Measurements from ENCODE around the gene FXYD1.

The FXYD1 gene

DNA sequence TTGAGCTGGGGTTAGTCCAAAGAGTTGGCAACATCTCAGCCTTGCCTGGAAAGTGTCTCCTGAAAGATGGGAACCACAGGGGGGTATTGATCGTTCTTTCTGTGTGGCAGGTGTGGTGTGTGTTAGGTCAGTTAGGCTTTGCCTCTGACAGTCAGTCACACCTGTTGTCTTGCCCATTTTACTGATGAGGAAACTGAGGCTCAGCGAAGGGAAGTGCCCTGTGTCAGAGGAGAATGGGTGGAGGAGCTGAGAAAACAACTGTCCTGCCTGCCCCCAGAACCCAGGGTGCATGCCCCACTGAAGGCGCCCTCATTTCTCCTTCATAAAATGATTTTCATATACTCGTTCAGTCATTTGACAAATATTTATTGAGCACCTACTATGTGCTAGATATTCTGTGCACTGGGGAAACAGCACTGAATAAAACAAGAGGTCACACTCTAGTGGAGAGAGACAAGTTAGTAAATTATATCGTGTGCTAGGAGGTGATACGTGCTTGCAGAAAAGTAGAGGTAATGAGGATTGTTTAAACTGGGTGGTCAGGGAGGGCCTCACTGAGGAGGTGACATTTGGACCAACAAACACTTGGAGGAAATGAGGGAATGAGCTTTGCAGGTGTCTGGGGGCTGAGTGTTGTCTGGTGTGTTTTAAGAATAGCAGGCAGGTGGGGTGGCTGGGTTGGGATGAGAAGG lies 17.5 kb downstream of the FXYD1 start:
- TF ChIP-seq, protein P1, sequence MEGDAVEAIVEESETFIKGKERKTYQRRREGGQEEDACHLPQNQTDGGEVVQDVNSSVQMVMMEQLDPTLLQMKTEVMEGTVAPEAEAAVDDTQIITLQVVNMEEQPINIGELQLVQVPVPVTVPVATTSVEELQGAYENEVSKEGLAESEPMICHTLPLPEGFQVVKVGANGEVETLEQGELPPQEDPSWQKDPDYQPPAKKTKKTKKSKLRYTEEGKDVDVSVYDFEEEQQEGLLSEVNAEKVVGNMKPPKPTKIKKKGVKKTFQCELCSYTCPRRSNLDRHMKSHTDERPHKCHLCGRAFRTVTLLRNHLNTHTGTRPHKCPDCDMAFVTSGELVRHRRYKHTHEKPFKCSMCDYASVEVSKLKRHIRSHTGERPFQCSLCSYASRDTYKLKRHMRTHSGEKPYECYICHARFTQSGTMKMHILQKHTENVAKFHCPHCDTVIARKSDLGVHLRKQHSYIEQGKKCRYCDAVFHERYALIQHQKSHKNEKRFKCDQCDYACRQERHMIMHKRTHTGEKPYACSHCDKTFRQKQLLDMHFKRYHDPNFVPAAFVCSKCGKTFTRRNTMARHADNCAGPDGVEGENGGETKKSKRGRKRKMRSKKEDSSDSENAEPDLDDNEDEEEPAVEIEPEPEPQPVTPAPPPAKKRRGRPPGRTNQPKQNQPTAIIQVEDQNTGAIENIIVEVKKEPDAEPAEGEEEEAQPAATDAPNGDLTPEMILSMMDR (IDR thresholded peaks at IDR 0.05): no peak
- Histone ChIP-seq H3K4me3 (peak overlapping the region; percentile 77), H3K27ac (peak overlapping the region in 1 of 2 donors; percentile 86)
- no peak for DNase-seq (ENCODE audit: low spot score)

GRCh38 chr19:35156673-35157014 lies 18.0 kb downstream of the FXYD1 start:
- no peak for DNase-seq (ENCODE audit: low spot score)
- TF ChIP-seq, protein P1 (IDR thresholded peaks at IDR 0.05): no peak
- Histone ChIP-seq H3K4me3 (no peak overlapping the region), H3K27ac (no peak overlapping the region)

GRCh38 chr19:35157431-35157830 lies 18.8 kb downstream of the FXYD1 start:
- DNase-seq (ENCODE audit: low spot score): no peak
- TF ChIP-seq, protein P1 (IDR thresholded peaks at IDR 0.05): no peak
- Histone ChIP-seq H3K4me3 (no peak overlapping the region), H3K27ac (no peak overlapping the region)

GRCh38 chr19:35159606-35160005 lies 21.0 kb downstream of the FXYD1 start:
- no peak for DNase-seq (ENCODE audit: low spot score)
- Histone ChIP-seq H3K27ac (no peak overlapping the region), H3K4me3 (no peak overlapping the region)
- TF ChIP-seq, protein P1 (IDR thresholded peaks at IDR 0.05): no peak

DNA sequence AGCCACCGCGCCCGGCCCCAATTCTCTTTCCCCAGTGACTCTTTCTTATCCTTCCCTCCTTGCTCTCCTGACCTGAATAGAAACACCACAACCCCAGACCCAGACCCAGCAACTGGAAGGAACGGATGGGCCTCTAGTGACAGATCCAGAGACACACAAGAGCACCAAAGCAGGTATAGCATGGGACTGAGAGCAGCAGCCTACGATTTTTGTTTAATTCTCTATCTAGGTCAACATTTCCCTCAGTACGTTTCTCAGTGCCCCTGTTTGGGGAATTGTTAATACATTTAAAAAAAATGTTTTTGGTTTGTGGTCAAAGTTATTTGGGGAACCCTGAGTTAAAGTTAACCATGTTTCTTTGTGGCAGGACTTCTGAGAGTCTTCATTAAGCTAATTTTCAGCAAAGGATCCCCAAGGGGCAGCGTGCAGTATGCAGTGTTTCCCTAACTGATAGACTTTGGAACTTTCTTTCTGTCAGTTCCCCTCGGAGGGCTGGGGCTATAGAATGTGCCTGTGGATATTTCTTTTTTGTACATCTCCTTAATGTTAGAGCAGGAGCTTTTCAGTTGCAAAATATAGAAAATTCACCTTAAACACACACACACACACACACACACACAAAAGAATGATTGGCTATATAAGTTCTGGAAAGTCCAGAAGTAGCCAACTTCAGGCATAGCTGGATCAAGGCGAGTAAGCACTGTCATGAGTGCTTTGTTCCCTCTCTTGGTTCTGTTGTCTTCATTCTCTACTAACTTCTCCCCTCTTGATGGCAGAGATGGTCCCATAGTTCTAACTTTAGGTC lies 22.2 kb downstream of the FXYD1 start:
- no peak overlapping the region for H3K4me3 ChIP-seq
- H3K27ac ChIP-seq: no peak overlapping the region
- TF ChIP-seq, protein P1 (IDR thresholded peaks at IDR 0.05): no peak
- no peak for DNase-seq (ENCODE audit: low spot score)

- Histone ChIP-seq H3K27ac (no peak overlapping the region), H3K4me3 (no peak overlapping the region)
- TF ChIP-seq, protein P1 (IDR thresholded peaks at IDR 0.05): no peak
- DNase-seq (ENCODE audit: low spot score): no peak
These were observed 22.8 kb downstream of the FXYD1 start for GRCh38 chr19:35161434-35161743.

All from coronary artery (tissue), 2 donors.